VCaP (cell line): Measurements from ENCODE around the gene CES3.

Experiments used
- H3K27ac ChIP-seq: fragments of 450-650 bp; 2 replicates; pipeline ENCODE4 v1.5.1; 2017
- TF ChIP-seq, protein P1 (sequence below): fragments of 450-650 bp; conservative IDR thresholded peaks from 2 replicates; pipeline ENCODE4 v1.5.1; 2017; ENCODE audit warnings: mild to moderate bottlenecking, moderate library complexity

The CES3 gene

GRCh38 chr16:66923247-66923731 is 37.8 kb upstream of the CES3 start:
- H3K27ac ChIP-seq = no peak overlapping the region
- TF ChIP-seq, protein P1, sequence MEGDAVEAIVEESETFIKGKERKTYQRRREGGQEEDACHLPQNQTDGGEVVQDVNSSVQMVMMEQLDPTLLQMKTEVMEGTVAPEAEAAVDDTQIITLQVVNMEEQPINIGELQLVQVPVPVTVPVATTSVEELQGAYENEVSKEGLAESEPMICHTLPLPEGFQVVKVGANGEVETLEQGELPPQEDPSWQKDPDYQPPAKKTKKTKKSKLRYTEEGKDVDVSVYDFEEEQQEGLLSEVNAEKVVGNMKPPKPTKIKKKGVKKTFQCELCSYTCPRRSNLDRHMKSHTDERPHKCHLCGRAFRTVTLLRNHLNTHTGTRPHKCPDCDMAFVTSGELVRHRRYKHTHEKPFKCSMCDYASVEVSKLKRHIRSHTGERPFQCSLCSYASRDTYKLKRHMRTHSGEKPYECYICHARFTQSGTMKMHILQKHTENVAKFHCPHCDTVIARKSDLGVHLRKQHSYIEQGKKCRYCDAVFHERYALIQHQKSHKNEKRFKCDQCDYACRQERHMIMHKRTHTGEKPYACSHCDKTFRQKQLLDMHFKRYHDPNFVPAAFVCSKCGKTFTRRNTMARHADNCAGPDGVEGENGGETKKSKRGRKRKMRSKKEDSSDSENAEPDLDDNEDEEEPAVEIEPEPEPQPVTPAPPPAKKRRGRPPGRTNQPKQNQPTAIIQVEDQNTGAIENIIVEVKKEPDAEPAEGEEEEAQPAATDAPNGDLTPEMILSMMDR = no peak

DNA sequence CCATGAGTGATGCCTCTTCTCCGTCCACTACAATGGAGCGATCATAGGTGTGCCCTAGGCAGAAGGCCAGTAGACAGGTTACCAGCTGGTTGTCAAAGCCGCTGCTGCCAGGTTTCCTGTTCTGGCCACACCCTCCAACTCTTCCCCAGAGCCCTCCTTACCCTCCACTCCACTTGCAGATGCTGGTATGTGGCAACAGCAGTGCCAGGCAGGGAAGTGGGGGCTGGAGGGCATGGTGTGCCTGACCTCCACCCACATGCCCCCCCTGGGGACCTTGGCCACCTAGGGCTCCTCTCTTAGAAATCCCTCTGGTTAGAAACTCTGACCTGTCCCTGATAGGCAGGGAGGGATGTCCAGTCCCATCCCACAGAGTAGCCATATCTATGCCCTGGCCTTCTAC is 37.2 kb upstream of the CES3 start:
- no peak overlapping the region for H3K27ac ChIP-seq
- TF ChIP-seq, protein P1 = no peak

- TF ChIP-seq, protein P1 = peak; percentile 62
- H3K27ac ChIP-seq = no peak overlapping the region
Measured at GRCh38 chr16:66924527-66925321, 36.3 kb upstream of the CES3 start.

DNA sequence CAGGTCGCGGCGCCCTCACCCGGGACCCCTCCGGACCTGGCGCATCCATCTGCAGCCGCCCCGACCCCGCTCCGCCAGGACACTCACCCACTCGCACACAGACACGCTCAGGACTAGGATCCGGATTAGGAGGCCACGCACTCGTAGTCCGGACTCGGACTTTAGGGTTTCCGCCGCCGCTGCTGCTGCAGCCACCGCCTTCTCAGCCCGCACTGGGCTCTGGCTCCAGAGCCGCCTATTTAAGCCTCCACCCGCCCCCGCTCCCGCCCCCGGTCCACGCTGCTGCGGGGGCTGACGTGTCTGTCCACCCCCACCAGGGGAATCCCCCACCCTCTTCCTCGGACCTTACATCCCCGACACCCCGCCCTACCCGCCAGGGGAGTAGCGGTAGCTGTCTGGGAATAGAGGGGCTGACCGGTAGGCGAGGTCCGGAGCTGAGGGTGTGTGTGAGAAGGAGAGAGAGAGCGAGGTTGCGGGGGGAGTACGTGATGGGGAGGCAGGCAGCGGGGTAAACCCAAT is 35.7 kb upstream of the CES3 start, which contains the start of gene RRAD:
RRAD (minus strand) TSS at position 214 of the 519 bp plus-strand sequence. CDS start 356 bp downstream, outside the sequence.
- H3K27ac ChIP-seq = no peak within 1 kb of the TSS
- TF ChIP-seq, protein P1 = no peak

DNA sequence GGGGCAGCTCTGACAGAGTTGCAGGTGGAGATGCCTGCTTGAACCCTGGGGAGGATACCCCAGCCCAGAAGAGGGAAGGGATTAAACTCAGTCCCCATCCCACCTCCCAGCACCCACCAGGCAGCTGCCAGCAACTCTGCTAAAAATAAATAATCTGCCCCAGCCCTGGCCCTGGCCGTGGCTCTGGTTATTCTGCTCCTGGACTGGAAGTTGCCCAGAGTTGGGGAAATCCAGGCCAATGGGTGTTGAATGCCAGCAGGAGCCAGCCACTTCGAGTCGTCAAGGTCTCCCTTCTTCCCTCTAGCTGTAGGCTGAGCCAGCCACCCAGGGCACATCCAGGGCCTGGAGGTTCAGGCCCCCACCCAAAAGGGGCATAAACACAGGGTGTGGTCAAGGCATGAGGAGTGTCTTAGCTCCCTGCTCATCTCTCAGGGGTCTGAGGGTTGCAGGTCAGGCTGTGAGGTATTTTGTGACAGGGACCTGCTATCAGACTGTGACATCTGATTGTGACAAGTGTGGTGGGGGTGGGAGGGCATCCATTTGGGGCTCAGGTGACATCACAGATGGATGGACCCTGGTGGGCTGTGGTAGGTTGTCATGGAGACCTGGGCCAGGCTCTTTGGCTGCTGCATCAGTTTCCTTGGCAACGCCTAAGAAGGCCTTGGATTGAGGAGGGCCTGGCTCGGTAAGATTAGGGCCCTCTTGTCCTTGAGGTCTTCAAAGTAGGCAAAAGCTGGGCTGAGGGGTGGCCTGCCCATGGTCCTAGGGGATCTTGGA is 34.7 kb upstream of the CES3 start:
- TF ChIP-seq, protein P1 = no peak
- H3K27ac ChIP-seq = no peak overlapping the region

GRCh38 chr16:66926961-66927436 is 34.1 kb upstream of the CES3 start:
- TF ChIP-seq, protein P1 = no peak

More at GRCh38 chr16:66926961-66927436, 34.1 kb upstream of the CES3 start:
- H3K27ac ChIP-seq = no peak overlapping the region
